GM18861 (cell line): ENCODE measurements around the gene KLRB1.
A peak's percentile ranks its signal among the peaks of the same experiment; 100 is the strongest.
"Not testable (repeated sequence)": the region's sequence is repeated elsewhere in the genome, so short reads cannot be mapped to it uniquely, and the experiment has no call there.

Experiments
- ATAC-seq: cut with Tn5 transposase; IDR thresholded peaks from one replicate; pipeline ENCODE4 v1.9.1; 2021; ENCODE audit not compliant: unreplicated experiment

Gene KLRB1

GRCh38 chr12:9625019-9625418, 17.3 kb upstream of the KLRB1 start:
- no peak for ATAC-seq

- no peak for ATAC-seq
Measured at GRCh38 chr12:9619411-9620179, 11.9 kb upstream of the KLRB1 start.

GRCh38 chr12:9618906-9619305, 11.2 kb upstream of the KLRB1 start:
- ATAC-seq: not testable (repeated sequence)

- ATAC-seq: no peak
Measured at GRCh38 chr12:9617124-9617523, 9.4 kb upstream of the KLRB1 start.

- ATAC-seq: peak; percentile 80
Measured at GRCh38 chr12:9615420-9616136, 7.9 kb upstream of the KLRB1 start.

GRCh38 chr12:9610606-9611005, 2.9 kb upstream of the KLRB1 start:
- not testable (repeated sequence) for ATAC-seq

- no peak for ATAC-seq
Measured at GRCh38 chr12:9606736-9607372, 862 bp downstream of the KLRB1 start.

GRCh38 chr12:9606247-9606646, 1.5 kb downstream of the KLRB1 start:
- no peak for ATAC-seq

GRCh38 chr12:9605483-9605882, 2.2 kb downstream of the KLRB1 start:
- no peak for ATAC-seq

- ATAC-seq: no peak
Measured at GRCh38 chr12:9604287-9604686, 3.4 kb downstream of the KLRB1 start.

GRCh38 chr12:9600426-9600825, 7.3 kb downstream of the KLRB1 start:
- not testable (repeated sequence) for ATAC-seq

- ATAC-seq: no peak
Measured at GRCh38 chr12:9598363-9598762, 9.4 kb downstream of the KLRB1 start.

GRCh38 chr12:9597365-9597764, 10.4 kb downstream of the KLRB1 start:
- ATAC-seq: no peak

GRCh38 chr12:9590441-9590840, 17.3 kb downstream of the KLRB1 start:
- no peak for ATAC-seq

- ATAC-seq: no peak
Measured at GRCh38 chr12:9588749-9589148, 19.0 kb downstream of the KLRB1 start.

GRCh38 chr12:9587987-9588600, 19.6 kb downstream of the KLRB1 start:
- ATAC-seq: no peak

GRCh38 chr12:9577729-9578128, 30.0 kb downstream of the KLRB1 start:
- not testable (repeated sequence) for ATAC-seq

- ATAC-seq: not testable (repeated sequence)
Measured at GRCh38 chr12:9567151-9567550, 40.6 kb downstream of the KLRB1 start.

- ATAC-seq: not testable (repeated sequence)
Measured at GRCh38 chr12:9566113-9566512, 41.6 kb downstream of the KLRB1 start.

GRCh38 chr12:9564418-9564817, 43.3 kb downstream of the KLRB1 start:
- ATAC-seq: not testable (repeated sequence)

GRCh38 chr12:9562841-9563453, 44.8 kb downstream of the KLRB1 start:
- ATAC-seq: not testable (repeated sequence)
